ENCODE data around the gene FTO. TPM values are rescaled to one million over a fixed set of nuclear protein-coding genes. Genes with fewer than 3 reads are reported as not detected.

The FTO gene
- total RNA-seq, 4 donors from 2014 or later: 102 to 138 (median 130) TPM

DNA sequence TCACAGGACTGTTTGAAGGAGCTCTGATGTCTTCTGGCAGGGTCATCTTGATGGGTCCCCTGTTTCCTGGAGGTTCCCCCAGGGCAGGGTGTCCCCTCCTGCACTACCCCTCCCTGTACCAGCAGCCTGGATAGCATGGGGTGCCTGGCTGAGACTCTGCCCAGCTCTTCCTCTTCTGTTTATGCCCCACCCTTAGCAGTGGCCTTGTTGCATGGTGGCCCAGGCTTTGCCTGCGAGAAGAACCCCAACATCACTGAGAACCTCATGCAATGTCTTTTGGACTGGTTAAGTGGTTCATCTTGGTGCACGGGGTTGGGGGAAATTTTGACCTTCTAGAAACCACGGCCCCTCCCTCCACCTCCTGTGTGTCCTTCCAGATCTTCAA lies 460.8 kb downstream of the FTO start:
- no peak for ATAC-seq
- Histone ChIP-seq H3K4me3 (no peak overlapping the region), H3K27me3 (peaks cover 30% of the 10 kb centered on the region), H3K36me3 (no peaks in the 10 kb centered on the region), H3K27ac (no peak overlapping the region), H3K9me3 (no peaks in the 10 kb centered on the region), H3K4me1 (no peaks in the 10 kb centered on the region)
- TF ChIP-seq, protein P1, sequence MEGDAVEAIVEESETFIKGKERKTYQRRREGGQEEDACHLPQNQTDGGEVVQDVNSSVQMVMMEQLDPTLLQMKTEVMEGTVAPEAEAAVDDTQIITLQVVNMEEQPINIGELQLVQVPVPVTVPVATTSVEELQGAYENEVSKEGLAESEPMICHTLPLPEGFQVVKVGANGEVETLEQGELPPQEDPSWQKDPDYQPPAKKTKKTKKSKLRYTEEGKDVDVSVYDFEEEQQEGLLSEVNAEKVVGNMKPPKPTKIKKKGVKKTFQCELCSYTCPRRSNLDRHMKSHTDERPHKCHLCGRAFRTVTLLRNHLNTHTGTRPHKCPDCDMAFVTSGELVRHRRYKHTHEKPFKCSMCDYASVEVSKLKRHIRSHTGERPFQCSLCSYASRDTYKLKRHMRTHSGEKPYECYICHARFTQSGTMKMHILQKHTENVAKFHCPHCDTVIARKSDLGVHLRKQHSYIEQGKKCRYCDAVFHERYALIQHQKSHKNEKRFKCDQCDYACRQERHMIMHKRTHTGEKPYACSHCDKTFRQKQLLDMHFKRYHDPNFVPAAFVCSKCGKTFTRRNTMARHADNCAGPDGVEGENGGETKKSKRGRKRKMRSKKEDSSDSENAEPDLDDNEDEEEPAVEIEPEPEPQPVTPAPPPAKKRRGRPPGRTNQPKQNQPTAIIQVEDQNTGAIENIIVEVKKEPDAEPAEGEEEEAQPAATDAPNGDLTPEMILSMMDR (IDR thresholded peaks at IDR 0.05): no peak
- WGBS, 2 donors (ENCODE audit: low coverage in 1 of 2): 100% methylated on average over 1 to 2 of the region's 3 CpGs

DNA sequence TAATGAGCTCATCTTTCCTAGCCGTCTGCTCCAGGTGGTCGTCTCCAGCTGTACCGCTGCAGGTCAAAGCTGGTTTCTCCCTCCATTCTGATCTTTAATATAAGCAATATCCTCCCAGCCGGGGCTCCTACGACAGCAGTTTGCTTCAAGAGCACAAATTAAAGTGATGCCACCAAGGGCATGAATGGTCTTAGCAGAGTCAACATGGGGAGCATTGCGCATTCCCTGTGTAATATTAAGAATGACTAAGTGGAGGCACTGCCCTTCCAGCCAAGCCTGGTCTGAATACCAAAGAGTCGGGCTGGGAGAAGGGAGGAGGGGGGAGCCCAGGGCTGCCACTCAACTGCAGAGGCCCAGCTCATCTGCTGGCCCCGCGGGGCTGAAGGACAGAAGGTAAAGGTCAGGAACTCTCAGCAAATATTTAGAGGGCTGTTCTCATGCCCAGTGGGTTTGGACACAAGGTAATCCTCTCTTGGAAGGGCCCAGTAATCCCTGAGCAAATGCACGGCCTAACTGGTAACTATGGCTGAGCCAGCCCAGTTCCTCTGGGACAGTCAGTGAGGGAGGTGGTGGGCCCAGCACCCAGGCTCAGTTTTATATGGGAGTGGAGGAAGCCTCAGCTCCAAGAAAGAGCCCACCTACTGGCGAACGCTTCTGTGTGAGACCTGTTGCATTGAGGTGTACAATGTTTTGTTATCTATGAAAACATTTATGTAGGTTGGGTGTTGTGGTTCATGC lies 461.4 kb downstream of the FTO start:
- WGBS, 2 donors (ENCODE audit: low coverage in 1 of 2): 59 to 75% methylated on average over 3 to 11 of the region's 12 CpGs

DNA sequence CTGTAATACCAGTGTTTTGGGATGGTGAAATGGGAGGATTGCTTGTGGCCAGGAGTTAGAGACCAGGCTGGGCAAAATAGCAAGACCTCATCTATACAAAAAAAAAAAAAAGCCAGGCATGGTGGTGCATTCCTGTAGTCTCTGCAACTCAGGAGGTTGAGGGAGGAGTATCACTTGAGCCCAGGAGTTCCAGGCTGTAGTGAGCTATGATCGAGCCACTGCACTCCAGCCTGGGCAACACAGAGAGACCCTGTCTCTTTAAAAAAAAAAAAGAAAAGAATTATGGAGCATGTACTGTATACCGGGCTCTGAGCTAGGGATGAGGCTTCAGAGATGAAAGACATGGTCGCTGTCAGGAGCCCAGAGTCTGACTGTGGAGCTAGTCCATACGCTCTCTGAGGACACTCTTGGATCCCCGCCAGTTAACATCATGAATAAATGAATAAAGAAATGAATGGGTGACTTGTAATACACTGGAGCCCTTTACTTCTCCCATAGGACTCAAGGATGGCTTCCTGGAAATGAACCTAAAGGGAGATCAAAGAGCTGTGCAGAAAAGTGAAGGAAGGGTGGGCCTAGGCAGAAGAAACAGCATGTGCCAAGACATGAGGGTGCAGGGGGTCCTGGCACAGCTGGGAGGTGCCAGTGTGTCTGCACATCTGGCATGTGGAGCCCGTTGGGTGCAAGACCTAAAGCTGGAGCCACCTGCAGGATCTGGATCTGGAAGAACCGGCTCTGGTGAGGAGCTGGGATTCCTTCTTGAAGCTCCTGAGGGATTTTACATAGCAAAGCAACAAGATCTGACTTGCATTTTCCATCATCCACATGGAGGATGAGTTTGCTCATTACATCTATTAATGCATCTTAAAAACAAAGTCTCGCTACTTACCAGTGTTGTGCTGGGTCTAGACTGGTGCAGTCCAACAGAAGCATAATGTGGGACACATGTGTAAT lies 462.2 kb downstream of the FTO start:
- Histone ChIP-seq H3K27ac (no peak overlapping the region), H3K36me3 (no peaks in the 10 kb centered on the region), H3K9me3 (no peaks in the 10 kb centered on the region), H3K4me3 (no peak overlapping the region), H3K27me3 (peaks cover 40% of the 10 kb centered on the region), H3K4me1 (no peaks in the 10 kb centered on the region)
- 64 to 67% methylated on average over 8 of the region's 8 CpGs for WGBS, 2 donors (ENCODE audit: low coverage in 1 of 2)
- no peak for ATAC-seq
- TF ChIP-seq POLR2AphosphoS5 (IDR thresholded peaks at IDR 0.05): no peak
- no peak for TF ChIP-seq POLR2A (IDR thresholded peaks at IDR 0.05)
- TF ChIP-seq EP300 (IDR thresholded peaks at IDR 0.05): no peak
- TF ChIP-seq, protein P1 (IDR thresholded peaks at IDR 0.05): no peak

More for the DNA sequence above, 461.4 kb downstream of the FTO start:
- no peak overlapping the region for H3K4me3 ChIP-seq
- no peaks in the 10 kb centered on the region for H3K9me3 ChIP-seq
- no peak overlapping the region for H3K27ac ChIP-seq
- TF ChIP-seq POLR2A (IDR thresholded peaks at IDR 0.05) (no peak), POLR2AphosphoS5 (IDR thresholded peaks at IDR 0.05) (no peak), EP300 (IDR thresholded peaks at IDR 0.05) (no peak)
- TF ChIP-seq, protein P1 (IDR thresholded peaks at IDR 0.05): no peak
- H3K27me3 ChIP-seq: peaks cover 33% of the 10 kb centered on the region
- no peak for ATAC-seq
- no peaks in the 10 kb centered on the region for H3K4me1 ChIP-seq
- H3K36me3 ChIP-seq: no peaks in the 10 kb centered on the region

DNA sequence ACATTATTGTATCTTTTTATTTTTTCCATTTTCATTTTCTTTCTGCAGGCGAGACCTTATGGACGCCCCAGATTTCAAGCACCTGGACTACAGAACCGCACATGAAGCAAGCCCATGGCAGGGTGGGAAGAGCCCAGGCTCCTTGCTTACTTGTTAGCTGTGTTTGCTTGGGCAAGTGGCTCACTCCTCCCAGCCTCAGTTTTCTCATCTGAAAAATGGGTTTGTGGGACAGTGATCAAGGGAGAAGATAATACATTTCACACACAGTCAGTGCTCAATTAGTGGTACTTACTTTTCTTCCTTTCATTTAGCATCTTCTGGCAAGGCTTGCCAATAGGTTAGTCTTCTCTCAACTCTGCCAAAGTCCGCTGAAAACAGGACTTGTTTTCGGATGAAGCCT lies 465.2 kb downstream of the FTO start:
- WGBS, 2 donors (ENCODE audit: low coverage in 1 of 2): 90 to 100% methylated on average over 2 to 5 of the region's 5 CpGs
- H3K27ac ChIP-seq: no peak overlapping the region
- H3K4me1 ChIP-seq: no peaks in the 10 kb centered on the region
- H3K27me3 ChIP-seq: peaks cover 51% of the 10 kb centered on the region
- no peaks in the 10 kb centered on the region for H3K9me3 ChIP-seq
- H3K4me3 ChIP-seq: no peak overlapping the region
- no peak for TF ChIP-seq POLR2AphosphoS5 (IDR thresholded peaks at IDR 0.05)
- no peak for TF ChIP-seq POLR2A (IDR thresholded peaks at IDR 0.05)
- no peaks in the 10 kb centered on the region for H3K36me3 ChIP-seq
- no peak for ATAC-seq

DNA sequence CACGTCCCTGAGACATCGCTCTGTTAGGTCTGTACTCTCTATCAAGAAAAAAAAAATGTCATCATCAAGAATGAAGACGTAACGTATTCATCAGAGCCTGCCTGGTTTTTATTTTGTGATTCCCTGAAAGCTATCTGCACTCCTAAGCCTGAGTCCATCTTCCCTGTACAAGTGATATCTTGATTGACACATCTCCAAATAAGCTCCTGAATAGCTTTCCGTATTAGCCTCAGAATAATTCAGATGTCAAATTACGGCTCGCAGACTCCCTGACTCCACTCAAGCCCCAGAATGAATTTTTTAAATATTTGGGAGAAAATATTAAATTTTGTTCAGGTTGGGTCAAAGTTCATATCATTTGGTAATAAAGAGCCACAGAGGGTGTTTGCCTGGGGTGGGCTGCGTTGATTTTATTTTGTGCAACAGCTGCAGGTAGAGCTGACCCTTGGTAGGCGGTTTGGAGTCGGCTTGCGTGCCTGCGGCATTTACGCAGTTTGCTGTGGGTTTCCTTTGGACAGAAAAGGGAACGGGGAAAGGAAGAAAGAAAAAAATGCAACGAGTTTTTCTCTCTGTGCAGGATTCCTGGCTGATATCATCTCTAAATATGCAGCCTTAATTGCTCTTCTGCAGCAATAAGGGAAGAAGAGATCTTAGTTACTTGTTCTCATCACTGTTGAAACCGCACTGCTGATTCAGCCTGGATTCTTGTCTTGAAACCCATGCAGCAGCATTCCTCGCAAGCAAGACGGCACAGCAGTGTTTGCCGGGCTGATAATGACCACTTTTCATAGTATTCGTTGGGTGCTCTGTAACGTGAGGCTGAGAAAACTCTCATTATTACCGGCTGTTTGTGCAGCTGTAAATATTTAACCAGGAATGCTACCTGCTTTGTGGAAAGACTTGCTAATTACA lies 467.9 kb downstream of the FTO start:
- no peak for ATAC-seq

More for the DNA sequence above, 467.9 kb downstream of the FTO start:
- peaks cover 65% of the 10 kb centered on the region for H3K27me3 ChIP-seq
- H3K9me3 ChIP-seq: no peaks in the 10 kb centered on the region
- H3K4me3 ChIP-seq: no peak overlapping the region
- TF ChIP-seq POLR2AphosphoS5 (IDR thresholded peaks at IDR 0.05): no peak
- no peak for TF ChIP-seq EP300 (IDR thresholded peaks at IDR 0.05)
- TF ChIP-seq, protein P1 (IDR thresholded peaks at IDR 0.05): no peak
- no peak for TF ChIP-seq POLR2A (IDR thresholded peaks at IDR 0.05)
- H3K4me1 ChIP-seq: peaks cover 0 to 5% (median 0%) of the 10 kb centered on the region in 3 donors
- no peak overlapping the region for H3K27ac ChIP-seq
- WGBS, 2 donors (ENCODE audit: low coverage in 1 of 2): 32 to 45% methylated on average over 21 to 22 of the region's 22 CpGs
- H3K36me3 ChIP-seq: no peaks in the 10 kb centered on the region
